Nephron progenitor cell (in vitro differentiated cells): ENCODE data around the gene ACOT8.

Experiments
- DNase-seq: peaks from one replicate; pipeline ENCODE4 v3.0.0; 2021
- H3K27ac Mint-ChIP-seq: 2 replicates; pipeline ENCODE4 v1.8.0; 2021; ENCODE audit warnings: mild to moderate bottlenecking, moderate library complexity, mixed read lengths
- H3K27me3 Mint-ChIP-seq: 2 replicates; pipeline ENCODE4 v1.8.0; 2021; ENCODE audit warnings: mild to moderate bottlenecking, low read depth, mixed read lengths; ENCODE audit not compliant: poor library complexity
- H3K36me3 Mint-ChIP-seq: 2 replicates; pipeline ENCODE4 v1.8.0; 2021; ENCODE audit warnings: low read depth, mixed read lengths
- H3K4me1 Mint-ChIP-seq: 2 replicates; pipeline ENCODE4 v1.8.0; 2021; ENCODE audit warnings: mixed read lengths
- H3K4me3 Mint-ChIP-seq: 2 replicates; pipeline ENCODE4 v1.8.0; 2021; ENCODE audit warnings: mild to moderate bottlenecking, moderate library complexity, mixed read lengths
- H3K9me3 Mint-ChIP-seq: 2 replicates; pipeline ENCODE4 v1.8.0; 2021; ENCODE audit warnings: mild to moderate bottlenecking, moderate library complexity, mixed read lengths
- TF ChIP-seq, protein P1 (sequence below): fragments of 200-600 bp; sonication (generic); IDR thresholded peaks from 2 replicates; pipeline ENCODE4 v1.5.0; 2021; ENCODE audit warnings: antibody characterized with exemption

Gene ACOT8

DNA sequence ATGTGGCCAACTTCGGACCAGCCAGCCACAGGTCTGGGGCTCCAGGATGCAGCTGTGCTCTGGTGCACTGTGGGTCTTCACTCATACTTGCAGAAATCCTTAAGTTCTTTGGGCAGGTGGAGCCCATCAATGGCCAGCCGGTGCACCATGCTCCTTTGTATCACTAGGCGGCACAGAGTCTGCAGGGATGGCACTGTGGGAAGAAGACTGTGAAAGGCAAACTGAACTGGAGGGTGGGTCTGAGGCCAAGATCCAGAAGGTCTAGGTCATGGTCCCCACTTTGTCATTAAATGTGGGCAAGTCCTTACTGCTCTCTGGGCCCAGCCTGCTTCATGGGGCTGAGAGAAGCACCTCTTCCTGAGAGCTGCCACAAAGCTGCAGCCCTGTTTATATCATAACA is 31.5 kb upstream of the ACOT8 start:
- no peak for DNase-seq
- Mint-ChIP-seq H3K9me3 (no peaks in the 10 kb centered on the region), H3K27ac (no peak overlapping the region), H3K4me1 (peaks cover 18% of the 10 kb centered on the region), H3K27me3 (peaks cover 3% of the 10 kb centered on the region), H3K4me3 (no peak overlapping the region), H3K36me3 (peaks cover 5% of the 10 kb centered on the region)
- TF ChIP-seq, protein P1, sequence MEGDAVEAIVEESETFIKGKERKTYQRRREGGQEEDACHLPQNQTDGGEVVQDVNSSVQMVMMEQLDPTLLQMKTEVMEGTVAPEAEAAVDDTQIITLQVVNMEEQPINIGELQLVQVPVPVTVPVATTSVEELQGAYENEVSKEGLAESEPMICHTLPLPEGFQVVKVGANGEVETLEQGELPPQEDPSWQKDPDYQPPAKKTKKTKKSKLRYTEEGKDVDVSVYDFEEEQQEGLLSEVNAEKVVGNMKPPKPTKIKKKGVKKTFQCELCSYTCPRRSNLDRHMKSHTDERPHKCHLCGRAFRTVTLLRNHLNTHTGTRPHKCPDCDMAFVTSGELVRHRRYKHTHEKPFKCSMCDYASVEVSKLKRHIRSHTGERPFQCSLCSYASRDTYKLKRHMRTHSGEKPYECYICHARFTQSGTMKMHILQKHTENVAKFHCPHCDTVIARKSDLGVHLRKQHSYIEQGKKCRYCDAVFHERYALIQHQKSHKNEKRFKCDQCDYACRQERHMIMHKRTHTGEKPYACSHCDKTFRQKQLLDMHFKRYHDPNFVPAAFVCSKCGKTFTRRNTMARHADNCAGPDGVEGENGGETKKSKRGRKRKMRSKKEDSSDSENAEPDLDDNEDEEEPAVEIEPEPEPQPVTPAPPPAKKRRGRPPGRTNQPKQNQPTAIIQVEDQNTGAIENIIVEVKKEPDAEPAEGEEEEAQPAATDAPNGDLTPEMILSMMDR: no peak

GRCh38 chr20:45887346-45887715 is 30.1 kb upstream of the ACOT8 start, which contains the start of gene SPATA25:
TSS of gene SPATA25 (minus strand) at chr20:45887622. CDS start at chr20:45887590, 32 bp downstream.
- Mint-ChIP-seq H3K4me3 (no peak within 1 kb of the TSS), H3K36me3 (peaks cover 17% of the 10 kb centered on the region), H3K9me3 (no peaks in the 10 kb centered on the region), H3K27me3 (peaks cover 3% of the 10 kb centered on the region), H3K4me1 (peaks cover 24% of the 10 kb centered on the region), H3K27ac (peak within 1 kb of the TSS; percentile 40)
- DNase-seq: no peak
- TF ChIP-seq, protein P1: no peak

GRCh38 chr20:45886590-45887345 is 29.6 kb upstream of the ACOT8 start:
- peak overlapping the region; percentile 40 for H3K27ac Mint-ChIP-seq
- peaks cover 17% of the 10 kb centered on the region for H3K36me3 Mint-ChIP-seq
- peaks cover 3% of the 10 kb centered on the region for H3K27me3 Mint-ChIP-seq
- H3K9me3 Mint-ChIP-seq: no peaks in the 10 kb centered on the region
- no peak overlapping the region for H3K4me3 Mint-ChIP-seq
- no peak for DNase-seq
- TF ChIP-seq, protein P1: no peak
- H3K4me1 Mint-ChIP-seq: peaks cover 23% of the 10 kb centered on the region

- Mint-ChIP-seq H3K36me3 (peaks cover 17% of the 10 kb centered on the region), H3K27me3 (no peaks in the 10 kb centered on the region), H3K27ac (no peak overlapping the region), H3K4me3 (peak overlapping the region; percentile 55), H3K9me3 (no peaks in the 10 kb centered on the region), H3K4me1 (peaks cover 26% of the 10 kb centered on the region)
- TF ChIP-seq, protein P1: no peak
- DNase-seq: no peak
Observed at GRCh38 chr20:45883100-45883469, 25.9 kb upstream of the ACOT8 start.

- H3K4me3 Mint-ChIP-seq: peak overlapping the region; percentile 86
- DNase-seq: no peak
- TF ChIP-seq, protein P1: no peak
- H3K27me3 Mint-ChIP-seq: no peaks in the 10 kb centered on the region
- peaks cover 17% of the 10 kb centered on the region for H3K36me3 Mint-ChIP-seq
- peaks cover 26% of the 10 kb centered on the region for H3K4me1 Mint-ChIP-seq
- no peaks in the 10 kb centered on the region for H3K9me3 Mint-ChIP-seq
- no peak overlapping the region for H3K27ac Mint-ChIP-seq
Observed at GRCh38 chr20:45882469-45883099, 25.4 kb upstream of the ACOT8 start.
